HG02938 (cell line): ENCODE measurements around the gene NAGS.
"Not testable (repeated sequence)": the region's sequence is repeated elsewhere in the genome, so short reads cannot be mapped to it uniquely, and the experiment has no call there.

ENCODE experiments used
- ATAC-seq: cut with Tn5 transposase; IDR thresholded peaks from one replicate; pipeline ENCODE4 v1.9.1; 2021; ENCODE audit warnings: mild to moderate bottlenecking, moderate library complexity; ENCODE audit not compliant: unreplicated experiment

NAGS gene

DNA sequence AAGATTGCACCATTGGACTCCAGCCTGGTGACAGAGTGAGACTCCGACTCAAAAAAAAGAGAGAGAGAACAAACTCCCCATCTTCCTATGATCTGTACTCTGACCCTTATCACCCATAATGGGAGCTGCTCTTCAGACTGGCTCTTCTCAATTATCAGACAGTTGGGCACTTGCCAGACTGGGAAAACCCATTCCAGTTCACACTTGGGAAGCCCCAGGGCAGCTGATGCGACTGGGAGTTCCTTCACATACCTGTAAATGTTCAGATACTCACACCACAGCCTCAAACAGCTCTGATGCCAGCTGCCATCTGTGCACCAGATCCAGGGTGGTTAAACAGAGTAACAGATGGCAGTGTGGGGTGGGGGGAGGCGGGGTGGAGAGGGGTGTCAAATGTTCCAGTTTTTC, 34.2 kb downstream of the NAGS start:
- ATAC-seq: no peak

DNA sequence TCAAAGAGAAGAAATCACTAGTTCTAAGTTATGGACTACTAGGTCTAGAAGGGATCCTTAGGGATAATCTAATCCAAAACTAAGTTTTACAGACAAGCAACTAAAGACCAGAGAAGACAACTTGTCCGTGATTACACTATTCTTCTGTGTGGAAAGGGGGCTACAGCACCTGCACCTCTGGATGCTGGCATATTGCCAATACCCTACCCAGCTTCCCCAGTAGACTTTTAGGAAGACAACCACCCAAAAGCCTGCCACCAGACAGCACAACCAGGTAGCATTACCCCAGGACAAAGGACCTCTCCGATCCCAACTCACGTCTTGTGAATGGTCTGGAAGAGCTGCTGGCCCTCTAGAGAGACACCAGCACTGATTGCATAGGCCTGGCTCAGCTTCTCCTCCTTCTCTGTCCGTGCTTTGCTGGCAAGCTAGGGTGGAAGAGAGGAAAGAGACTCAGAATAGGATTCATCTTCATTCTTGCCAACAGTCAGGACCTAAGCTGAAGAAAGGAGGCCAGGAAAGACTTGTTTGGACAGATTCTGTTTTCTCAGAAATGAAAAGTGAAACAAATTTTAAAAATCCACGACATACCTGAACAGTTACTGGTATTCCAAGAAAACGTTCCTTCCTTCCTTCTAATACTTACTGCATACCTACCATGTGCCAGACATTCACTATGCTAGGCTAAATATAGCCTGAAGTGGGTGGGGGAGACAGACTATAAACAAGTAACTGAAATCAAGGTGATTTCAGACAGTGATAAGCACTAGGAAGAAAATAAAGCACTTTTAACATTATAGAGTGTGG, 35.6 kb downstream of the NAGS start:
- ATAC-seq: no peak

DNA sequence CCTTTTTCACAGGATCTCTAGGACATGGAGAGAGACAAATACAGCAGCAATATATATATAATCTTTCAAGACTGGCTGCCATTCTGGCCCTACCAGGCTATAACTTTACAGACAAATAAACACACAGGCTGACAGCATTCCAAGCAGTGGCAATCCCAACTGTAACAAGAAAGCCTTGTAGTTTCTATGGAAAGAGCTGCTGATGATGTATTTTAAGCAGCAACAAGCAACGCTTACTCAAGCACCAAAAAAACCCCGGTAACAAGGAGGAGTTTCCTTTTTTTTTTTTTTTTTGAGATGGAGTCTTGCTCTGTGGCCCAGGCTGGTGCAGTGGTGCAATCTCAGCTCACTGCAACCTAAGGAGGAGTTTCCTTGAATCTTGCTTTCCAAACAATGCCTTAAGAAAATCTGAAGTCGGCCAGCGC, 38.9 kb downstream of the NAGS start:
- ATAC-seq: no peak

DNA sequence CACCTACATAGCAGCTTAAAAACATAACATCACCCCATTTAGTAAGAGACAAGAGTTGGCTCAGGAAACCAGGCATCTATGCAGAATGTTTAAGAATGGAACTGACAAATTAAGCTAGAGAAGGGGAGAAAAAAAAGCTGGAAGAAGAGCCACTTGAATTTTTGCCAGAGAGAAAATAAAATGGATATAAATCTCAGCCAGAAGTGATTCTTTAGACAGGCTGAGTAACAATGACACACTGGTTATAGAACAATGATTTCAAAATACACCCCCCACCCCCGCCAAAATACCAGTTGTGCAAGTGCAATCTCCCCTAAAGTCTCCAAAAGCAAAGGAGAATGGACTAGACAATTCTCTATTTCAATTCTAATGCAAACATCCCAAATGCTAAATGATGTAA, 39.6 kb downstream of the NAGS start:
- no peak for ATAC-seq

DNA sequence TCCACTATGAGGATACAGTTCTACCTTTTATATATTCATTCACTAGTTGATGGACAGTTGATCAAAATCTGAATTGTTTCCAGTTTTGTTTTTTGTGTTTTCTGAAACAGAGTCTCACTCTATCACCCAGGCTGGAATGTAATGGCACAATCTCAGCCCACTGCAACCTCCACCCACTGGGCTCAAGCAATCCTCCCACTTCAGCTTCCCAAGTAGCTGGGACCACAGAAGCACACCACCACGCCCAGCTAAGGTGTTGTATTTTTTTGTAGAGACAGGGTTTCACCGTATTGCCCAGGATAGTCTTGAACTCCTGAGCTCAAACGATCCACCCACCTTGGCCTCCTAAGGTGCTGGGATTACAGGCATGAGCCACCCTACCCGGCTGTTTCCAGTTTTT, 41.1 kb downstream of the NAGS start:
- ATAC-seq: no peak

DNA sequence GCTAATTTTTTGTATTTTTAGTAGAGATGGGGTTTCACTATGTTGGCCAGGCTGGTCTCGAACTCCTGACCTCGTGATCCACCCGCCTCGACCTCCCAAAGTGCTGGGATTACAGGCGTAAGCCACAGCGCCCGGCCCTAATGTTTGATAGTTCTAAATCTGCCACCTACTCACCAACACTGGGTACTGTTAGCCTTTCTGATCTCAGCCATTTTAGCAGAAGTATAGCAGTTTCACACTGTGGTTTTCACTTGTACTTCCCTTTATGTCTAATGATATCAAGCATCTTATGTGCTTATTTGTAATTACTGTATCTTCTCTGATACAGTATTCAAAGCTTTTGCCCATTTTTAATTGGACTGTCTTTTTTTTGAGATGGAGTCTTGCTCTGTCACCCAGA, 42.5 kb downstream of the NAGS start:
- not testable (repeated sequence) for ATAC-seq

DNA sequence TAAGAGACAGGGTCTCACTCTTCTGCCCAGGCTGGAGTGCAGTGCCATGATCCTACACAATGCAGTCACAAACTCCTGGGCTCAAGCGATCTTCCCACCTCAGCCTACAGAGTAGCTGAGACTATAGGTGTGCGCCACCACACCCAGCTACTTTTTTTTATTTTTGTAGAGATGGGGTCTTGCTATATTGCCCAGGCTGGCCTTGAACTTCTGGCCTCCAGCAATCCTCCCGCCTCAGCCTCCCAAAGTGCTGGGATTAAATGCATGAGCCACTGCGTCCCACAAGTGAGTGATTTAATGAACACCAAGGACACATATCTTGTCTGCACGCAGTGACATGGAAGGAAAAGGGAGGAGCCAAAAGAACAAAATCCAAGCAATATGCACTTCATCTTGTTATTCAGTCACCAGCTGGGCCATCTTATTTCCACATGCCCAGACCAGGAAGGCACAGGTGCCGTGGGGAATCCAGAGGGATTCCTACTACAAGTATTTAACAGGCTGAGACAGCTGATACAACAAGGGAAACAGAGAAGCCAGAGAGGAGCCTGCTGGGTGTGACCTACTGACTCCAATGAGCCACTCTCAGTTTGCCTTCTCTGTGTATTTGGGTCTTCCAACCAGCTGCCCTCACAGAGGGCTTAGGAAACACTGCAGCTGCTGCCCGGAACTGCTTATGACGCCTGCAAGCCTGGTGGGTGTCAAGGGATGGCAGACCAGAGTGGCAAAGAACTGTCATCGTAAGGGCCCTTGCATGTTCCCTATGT, 45.1 kb downstream of the NAGS start:
- ATAC-seq: no peak

DNA sequence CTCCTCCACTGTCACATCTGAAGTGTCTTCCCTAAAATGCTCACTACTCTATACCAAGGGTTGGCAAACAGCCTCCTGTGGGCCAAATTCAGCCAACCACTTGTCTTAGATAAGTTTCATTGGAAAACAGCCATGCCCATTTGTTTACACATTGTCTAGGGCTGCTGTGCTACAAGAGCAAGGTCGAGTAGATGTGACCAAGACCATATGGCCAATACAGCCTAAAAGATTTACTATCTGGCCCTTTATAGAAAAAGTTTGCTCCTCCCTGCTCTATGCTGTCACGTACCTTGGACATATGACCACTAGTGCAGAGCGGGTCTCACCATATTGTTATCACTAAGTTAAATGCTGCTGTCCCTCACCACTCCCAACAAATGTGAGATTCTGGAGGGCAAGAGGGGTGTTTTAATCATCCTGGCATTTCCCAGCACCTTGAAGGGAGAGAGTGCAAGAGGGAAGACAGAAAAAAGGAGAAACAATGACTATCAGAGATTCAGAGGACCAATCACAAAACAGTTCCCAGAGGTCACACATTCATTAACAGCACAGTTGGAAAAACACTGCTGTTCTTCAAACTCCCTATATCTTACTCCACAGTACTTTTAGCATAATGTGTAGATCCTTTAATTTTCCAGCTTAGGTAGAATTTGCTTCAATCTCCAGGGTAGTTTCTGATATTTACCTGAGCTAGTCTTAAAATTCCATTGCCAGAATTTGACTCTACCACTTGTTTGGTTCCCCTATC, 48.9 kb downstream of the NAGS start:
- ATAC-seq: no peak
